ENCODE data around the gene CEACAM18. TPM values are rescaled to one million over a fixed set of nuclear protein-coding genes. Genes with fewer than 3 reads are reported as not detected.

The CEACAM18 gene
- total RNA-seq, 1 experiment from 2014 or later: not detected

- no peak for DNase-seq (ENCODE audit: low spot score)
Measured at GRCh38 chr19:51531349-51532315, 53.3 kb downstream of the CEACAM18 start, which contains the start of gene SIGLEC6. SIGLEC6 (minus strand) TSS chr19:51531670; CDS start chr19:51531648, 22 bp downstream.

- no peak for DNase-seq (ENCODE audit: low spot score)
Measured at GRCh38 chr19:51535535-51535934, 57.2 kb downstream of the CEACAM18 start.

GRCh38 chr19:51539821-51540366 is 61.6 kb downstream of the CEACAM18 start:
- no peak for DNase-seq (ENCODE audit: low spot score)

Other genes with a start within 250 kb of the CEACAM18 start
- not detected in 2 replicates for gene SIGLECL1, start 227.5 kb upstream of the CEACAM18 start, total RNA-seq (2014; rRNA removed; shearing (Covaris generic))
- not detected in 2 replicates for gene IGLON5, start 166.9 kb upstream of the CEACAM18 start, total RNA-seq (2014; rRNA removed; shearing (Covaris generic))
- gene VSIG10L, start 136.4 kb upstream of the CEACAM18 start, total RNA-seq (2014; rRNA removed; shearing (Covaris generic)): 0.31 and 0.79 TPM in 2 replicates
- gene ETFB, start 112.2 kb upstream of the CEACAM18 start, total RNA-seq (2014; rRNA removed; shearing (Covaris generic)): 48.5 and 50.3 TPM in 2 replicates
- not detected in 2 replicates for gene CLDND2, start 109.5 kb upstream of the CEACAM18 start, total RNA-seq (2014; rRNA removed; shearing (Covaris generic))
- not detected in 2 replicates for gene NKG7, start 105.9 kb upstream of the CEACAM18 start, total RNA-seq (2014; rRNA removed; shearing (Covaris generic))
- gene LIM2, start 90.6 kb upstream of the CEACAM18 start, total RNA-seq (2014; rRNA removed; shearing (Covaris generic)): not detected in 2 replicates
- gene C19orf84, start 87.9 kb upstream of the CEACAM18 start, total RNA-seq (2014; rRNA removed; shearing (Covaris generic)): not detected in 2 replicates
- gene SIGLEC10, start 60.9 kb upstream of the CEACAM18 start, total RNA-seq (2014; rRNA removed; shearing (Covaris generic)): not detected in 2 replicates
- not detected in 2 replicates for gene SIGLEC8, start 20.1 kb upstream of the CEACAM18 start, total RNA-seq (2014; rRNA removed; shearing (Covaris generic))
- not detected in 2 replicates for gene SIGLEC12, start 23.3 kb downstream of the CEACAM18 start, total RNA-seq (2014; rRNA removed; shearing (Covaris generic))
- not detected in 2 replicates for gene SIGLEC6, start 53.1 kb downstream of the CEACAM18 start, total RNA-seq (2014; rRNA removed; shearing (Covaris generic))
- 0.72 and 0.96 TPM in 2 replicates for gene ZNF175, start 92.7 kb downstream of the CEACAM18 start, total RNA-seq (2014; rRNA removed; shearing (Covaris generic))
- not detected in 2 replicates for gene SIGLEC5, start 151.9 kb downstream of the CEACAM18 start, total RNA-seq (2014; rRNA removed; shearing (Covaris generic))
- gene SIGLEC14, start 168.3 kb downstream of the CEACAM18 start, total RNA-seq (2014; rRNA removed; shearing (Covaris generic)): not detected in 2 replicates
- gene SPACA6, start 214.8 kb downstream of the CEACAM18 start, total RNA-seq (2014; rRNA removed; shearing (Covaris generic)): 0.52 and 3.2 TPM in 2 replicates
- gene HAS1, start 245.5 kb downstream of the CEACAM18 start, total RNA-seq (2014; rRNA removed; shearing (Covaris generic)): not detected in 2 replicates